Measurements from ENCODE around the gene MYRF.
A peak's percentile ranks its signal among the peaks of the same experiment; 100 is the strongest.

Gene MYRF

DNA sequence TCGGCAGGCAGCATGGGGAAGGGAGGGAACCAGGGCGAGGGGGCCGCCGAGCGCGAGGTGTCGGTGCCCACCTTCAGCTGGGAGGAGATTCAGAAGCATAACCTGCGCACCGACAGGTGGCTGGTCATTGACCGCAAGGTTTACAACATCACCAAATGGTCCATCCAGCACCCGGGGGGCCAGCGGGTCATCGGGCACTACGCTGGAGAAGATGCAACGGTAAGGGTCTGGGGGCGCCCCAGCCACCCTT is 75.9 kb downstream of the MYRF start:
- DNase-seq = no peak

DNA sequence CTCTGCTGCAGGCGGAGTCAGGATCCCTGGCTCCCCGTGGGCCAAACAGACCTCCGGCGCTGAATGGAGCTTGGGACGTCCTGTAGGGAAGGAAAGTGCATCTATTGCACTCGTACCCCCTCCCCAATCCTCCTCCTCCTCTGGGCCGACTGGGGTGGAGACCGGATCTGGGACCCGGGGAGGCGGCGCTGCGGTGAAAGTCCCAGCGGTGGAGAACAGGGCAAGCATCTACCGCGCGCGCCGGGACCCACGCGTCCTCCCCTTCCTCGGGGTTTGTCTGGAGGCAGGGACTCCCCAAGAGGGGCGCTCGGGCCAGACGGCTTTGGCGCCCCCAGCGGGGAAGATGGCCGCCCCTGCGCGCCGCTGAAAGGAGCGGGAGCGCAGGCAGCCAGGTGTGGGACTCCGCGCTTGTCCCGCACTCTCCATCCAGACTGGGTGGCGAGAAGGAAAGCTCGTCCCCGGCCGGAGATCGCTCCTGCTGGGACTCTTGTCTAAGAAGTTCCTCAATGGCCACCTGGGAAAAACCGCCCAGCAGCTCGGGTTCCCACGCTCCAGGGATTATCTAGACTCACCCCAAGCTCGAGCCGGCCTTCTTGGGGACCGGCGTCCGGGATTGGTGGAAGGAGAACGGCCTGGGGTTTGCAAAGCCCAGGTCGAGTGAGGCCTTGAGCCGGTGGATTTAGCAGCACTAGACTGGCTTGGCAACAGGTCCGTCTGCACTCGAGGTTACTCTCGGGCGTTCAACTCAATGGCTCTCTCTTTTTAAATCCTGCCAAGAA is 76.4 kb downstream of the MYRF start:
- DNase-seq = peak; percentile 56

DNA sequence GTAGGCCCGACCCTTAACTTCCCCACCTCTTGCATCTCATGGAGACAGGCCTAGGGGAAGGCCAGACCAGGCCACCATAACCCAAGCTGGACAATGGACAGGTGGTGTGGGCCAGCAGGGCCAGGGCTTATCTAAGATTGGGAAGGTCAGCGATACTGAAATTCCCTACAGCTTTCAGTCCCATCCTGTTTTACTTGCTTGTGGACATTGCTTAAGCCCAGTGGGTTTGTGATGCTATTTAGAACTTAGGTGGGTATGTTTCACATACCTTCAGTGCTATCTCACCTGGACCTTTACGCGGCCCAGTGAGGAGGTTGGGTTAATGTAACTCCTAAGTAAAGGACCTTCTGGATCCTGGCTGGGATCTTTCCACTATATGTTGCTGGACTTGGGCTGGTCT is 77.4 kb downstream of the MYRF start:
- no peak for DNase-seq

DNA sequence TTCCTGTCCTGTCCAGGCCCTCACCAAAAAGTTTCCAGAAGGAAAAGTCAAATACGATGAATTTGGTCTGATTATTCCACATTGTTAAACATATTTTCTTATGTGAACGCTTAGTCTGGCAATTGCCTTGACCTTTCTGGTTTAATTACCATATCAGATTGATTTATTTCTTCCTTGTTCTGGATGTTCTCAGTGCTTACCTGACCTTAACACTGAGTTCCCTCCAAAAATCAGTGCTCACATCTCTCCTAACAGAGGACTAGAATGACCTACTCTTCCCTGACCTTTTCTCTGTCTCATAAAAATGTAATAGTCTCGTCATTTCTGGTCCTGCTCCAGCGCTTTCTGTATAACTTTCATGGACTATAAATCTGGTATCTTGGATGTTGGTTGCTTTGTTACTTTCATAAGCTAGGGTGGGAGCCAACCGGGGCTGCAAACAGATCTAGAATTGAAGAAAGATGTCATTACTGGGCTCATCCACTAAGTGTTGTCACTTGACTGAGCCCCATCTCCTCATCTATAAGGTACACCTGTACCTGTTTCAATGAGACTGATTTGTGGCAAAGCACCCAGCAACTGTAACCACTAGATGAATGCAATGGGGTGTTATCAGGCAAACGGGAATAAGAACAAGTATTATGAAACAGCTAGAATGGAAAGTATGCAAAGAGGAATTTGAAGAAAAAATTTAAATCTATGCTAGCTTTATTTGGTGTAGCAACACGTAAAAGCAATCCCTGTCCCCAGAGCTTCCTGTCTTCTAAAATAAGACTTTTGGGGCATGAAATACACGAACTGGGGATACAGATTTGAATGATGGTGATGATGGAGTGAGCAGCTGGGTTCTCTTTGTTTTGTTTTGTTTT is 78.0 kb downstream of the MYRF start:
- no peak for DNase-seq

DNA sequence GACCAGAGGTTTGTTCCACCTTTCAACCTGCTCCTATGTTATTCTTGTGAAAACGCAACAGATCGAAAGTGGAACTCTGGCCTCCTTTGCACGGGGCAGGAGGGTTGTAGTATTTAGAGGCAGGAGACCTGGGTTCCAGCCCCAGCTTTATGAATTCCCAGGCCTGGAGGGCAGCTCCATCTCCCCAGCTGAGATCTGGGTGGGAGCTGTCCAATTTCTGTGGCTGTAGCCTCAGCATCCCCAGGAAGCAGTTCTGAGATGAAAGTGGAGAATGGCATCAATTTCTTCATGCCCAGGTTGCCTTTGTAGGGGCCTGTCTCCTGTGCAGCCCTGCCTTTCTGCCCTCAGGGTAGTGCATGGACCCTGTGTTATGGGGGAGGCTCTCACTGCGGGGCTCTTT is 79.8 kb downstream of the MYRF start:
- DNase-seq = no peak

DNA sequence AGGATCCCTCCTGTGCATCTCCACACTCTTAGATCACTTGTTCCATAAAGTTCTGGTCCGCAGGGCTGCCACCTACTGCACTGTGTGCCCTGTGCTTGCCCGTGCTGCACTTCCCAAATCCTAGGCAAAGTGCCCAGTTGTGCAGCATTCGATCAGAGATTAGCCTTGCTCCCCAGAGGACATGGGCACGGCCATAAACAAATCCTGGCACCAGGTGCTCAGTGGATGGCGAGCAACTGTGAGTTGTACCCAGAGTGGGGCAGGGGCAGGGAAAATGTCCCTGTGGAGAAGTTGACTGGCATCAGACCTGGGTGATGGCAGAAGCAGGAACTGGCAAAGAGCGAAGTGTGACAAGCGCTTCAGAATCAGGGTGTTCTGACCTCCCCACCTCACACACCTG is 80.3 kb downstream of the MYRF start:
- no peak for DNase-seq

DNA sequence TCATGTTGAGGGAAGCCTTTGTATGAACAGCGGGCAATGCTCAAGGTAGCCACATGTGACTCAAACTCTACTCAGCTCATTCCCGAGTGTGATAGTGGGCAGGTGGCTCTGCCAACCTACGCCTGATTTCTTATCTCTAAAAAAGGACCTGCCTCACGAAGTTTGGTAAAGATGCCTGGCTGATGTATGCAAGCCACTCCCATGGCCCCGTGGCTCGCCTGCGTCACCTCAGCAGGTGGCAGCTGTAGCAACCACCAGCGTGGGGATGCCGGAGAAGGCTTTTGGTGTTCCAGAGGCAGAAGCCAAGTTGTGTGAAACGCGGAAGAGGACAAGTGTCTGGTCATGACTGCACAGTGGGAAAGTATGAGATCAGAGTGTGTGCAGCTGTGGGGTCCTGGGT is 81.0 kb downstream of the MYRF start:
- DNase-seq = no peak

DNA sequence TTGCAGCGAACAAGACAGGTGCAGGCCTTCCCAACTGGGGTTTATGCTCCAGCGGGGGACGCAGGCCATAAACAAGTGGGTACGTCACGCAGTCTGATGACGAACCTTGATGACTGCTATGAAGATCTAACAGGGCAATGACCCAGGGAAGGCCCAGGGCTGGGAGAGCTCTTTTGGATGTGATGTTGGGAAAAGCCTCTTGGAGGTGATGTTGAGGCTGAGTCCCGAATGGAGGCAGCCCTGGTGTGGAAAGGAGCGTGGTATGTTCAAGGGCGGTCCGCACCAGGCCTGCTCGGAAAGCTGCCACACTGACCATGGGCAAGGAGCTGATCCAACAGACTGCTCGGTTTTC is 81.5 kb downstream of the MYRF start:
- DNase-seq = no peak

DNA sequence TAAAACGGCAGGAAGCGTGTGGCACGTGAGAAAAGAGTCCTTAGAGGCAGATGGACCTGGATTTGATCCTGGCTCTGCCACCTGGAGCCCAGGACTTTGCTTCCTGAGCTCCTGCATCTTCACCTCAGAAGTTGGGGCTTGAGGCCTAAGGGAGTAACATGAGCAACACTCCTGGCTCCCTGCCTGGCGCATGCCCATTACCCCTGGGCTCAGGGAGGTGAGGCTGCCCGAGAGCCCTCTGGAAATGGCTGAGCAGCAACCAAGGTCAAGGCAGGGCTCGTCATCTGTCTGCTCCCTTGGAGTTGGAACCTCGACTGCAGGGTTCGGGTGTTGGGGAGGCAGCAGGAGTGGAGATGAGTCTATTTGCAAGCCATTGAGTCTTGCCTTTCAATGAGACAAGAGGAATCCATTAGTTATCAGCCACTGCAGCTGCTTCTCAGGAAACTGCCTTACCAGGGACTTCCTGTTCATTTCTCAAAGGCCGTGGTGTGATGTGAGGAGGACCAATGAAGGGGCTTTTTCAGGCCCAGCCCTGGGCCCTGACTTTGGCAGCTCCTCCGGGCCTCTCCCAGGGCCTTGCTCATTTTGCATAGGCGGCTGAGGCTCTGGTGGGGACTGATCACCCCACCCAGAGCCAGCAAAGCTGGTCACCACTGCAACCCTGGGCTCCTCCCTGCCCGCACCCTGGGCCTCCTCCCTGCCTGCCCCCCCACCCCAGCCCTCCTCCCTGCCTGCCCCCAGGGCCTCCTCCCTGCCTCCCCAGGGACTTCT is 82.0 kb downstream of the MYRF start:
- DNase-seq = peak; percentile 44

DNA sequence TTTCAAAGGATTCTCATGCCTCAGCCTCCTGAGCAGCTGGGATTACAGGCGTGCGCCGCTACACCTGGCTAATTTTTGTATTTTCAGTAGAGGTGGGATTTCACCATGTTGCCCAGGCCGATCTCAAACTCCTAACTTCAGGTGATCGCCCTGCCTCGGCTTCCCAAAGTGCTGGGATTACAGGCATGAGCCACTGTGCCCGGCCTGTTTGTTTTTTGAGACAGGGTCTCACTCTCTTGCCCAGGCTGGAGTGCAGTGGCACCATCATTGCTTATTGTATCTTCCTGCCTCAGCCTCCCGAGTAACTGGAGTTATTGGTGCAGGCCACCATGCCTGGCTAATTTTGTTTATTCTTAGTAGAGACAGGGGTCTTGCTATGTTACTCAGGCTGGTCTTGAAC is 83.8 kb downstream of the MYRF start:
- DNase-seq = no peak

DNA sequence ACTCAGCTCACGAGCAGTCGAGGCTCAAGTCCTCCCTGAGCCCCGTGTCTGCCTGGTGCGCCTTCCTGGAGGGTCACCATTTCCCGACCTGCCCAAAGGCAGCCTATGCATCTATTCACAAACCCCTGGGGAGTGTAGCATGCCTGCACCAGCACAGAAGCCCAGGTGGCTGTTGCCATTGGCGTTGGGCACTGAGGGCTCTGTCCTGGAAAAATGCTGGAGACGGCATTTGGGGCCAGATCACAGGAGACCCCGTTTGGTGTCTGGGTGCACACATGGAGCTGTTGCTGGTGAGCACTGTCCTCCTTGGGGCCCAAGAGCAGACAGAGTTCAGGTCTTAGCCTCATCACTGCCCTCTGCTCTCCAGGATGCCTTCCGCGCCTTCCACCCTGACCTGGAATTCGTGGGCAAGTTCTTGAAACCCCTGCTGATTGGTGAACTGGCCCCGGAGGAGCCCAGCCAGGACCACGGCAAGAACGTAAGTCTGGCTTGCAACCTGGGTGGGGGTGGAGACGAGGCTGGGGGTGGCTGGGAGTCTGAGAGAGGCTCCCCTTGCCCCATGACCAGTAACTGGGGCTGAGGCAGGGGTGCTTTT is 85.1 kb downstream of the MYRF start:
- no peak for DNase-seq

Data from activated T-cell treated with anti-CD3 and anti-CD28 coated beads, Interleukin-2, amount 50 U/mL, for 1 hour (primary cell).